GM18858 (cell line): ENCODE measurements around the gene TBC1D7.

ENCODE experiments used
- ATAC-seq: cut with Tn5 transposase; IDR thresholded peaks from one replicate; pipeline ENCODE4 v1.9.1; 2021; ENCODE audit not compliant: unreplicated experiment

Gene TBC1D7

GRCh38 chr6:13273931-13274706 is 54.2 kb downstream of the TBC1D7 start:
- ATAC-seq: no peak

- no peak for ATAC-seq
Observed at GRCh38 chr6:13273202-13273930, 55.0 kb downstream of the TBC1D7 start.

- no peak for ATAC-seq
Observed at GRCh38 chr6:13272131-13273046, 55.9 kb downstream of the TBC1D7 start.

- no peak for ATAC-seq
Observed at GRCh38 chr6:13268913-13269518, 59.3 kb downstream of the TBC1D7 start.

- ATAC-seq: no peak
Observed at GRCh38 chr6:13267142-13267651, 61.1 kb downstream of the TBC1D7 start.

GRCh38 chr6:13263669-13264068 is 64.7 kb downstream of the TBC1D7 start:
- no peak for ATAC-seq

GRCh38 chr6:13262302-13263230 is 65.8 kb downstream of the TBC1D7 start:
- ATAC-seq: no peak

- ATAC-seq: peak; percentile 40
Observed at GRCh38 chr6:13261464-13261994, 66.8 kb downstream of the TBC1D7 start.

- no peak for ATAC-seq
Observed at GRCh38 chr6:13260831-13261230, 67.5 kb downstream of the TBC1D7 start.

GRCh38 chr6:13260101-13260598 is 68.2 kb downstream of the TBC1D7 start:
- ATAC-seq: no peak

- ATAC-seq: peak; percentile 54
Observed at GRCh38 chr6:13259393-13259792, 68.9 kb downstream of the TBC1D7 start.

GRCh38 chr6:13256266-13257001 is 71.9 kb downstream of the TBC1D7 start:
- ATAC-seq: no peak
